ENCODE results near the gene CMTM3.

Gene CMTM3

GRCh38 chr16:66614161-66614802 lies 9.8 kb downstream of the CMTM3 start:
- Histone ChIP-seq H3K4me1 (ENCODE audit: control insufficient read depth in 1 of 2, insufficient read depth in 2 of 2, low read length in 2 of 2) (no peaks in the 10 kb centered on the region), H3K9me3 (ENCODE audit: control insufficient read depth in 1 of 2, low read length in 2 of 2) (no peaks in the 10 kb centered on the region), H3K36me3 (ENCODE audit: control insufficient read depth in 1 of 2, insufficient read depth in 2 of 2, low read length in 2 of 2) (peaks cover 30 to 39% of the 10 kb centered on the region in 2 donors), H3K4me3 (ENCODE audit: low read depth in 1 of 2, low read length in 2 of 2) (no peak overlapping the region), H3K27me3 (ENCODE audit: low read depth, low read length) (no peaks in the 10 kb centered on the region), H3K27ac (ENCODE audit: low read length) (no peak overlapping the region)

- Histone ChIP-seq H3K9me3 (ENCODE audit: control insufficient read depth in 1 of 2, low read length in 2 of 2) (no peaks in the 10 kb centered on the region), H3K36me3 (ENCODE audit: control insufficient read depth in 1 of 2, insufficient read depth in 2 of 2, low read length in 2 of 2) (peaks cover 18 to 29% of the 10 kb centered on the region in 2 donors), H3K4me1 (ENCODE audit: control insufficient read depth in 1 of 2, insufficient read depth in 2 of 2, low read length in 2 of 2) (no peaks in the 10 kb centered on the region), H3K27me3 (ENCODE audit: low read depth, low read length) (no peaks in the 10 kb centered on the region), H3K4me3 (ENCODE audit: low read depth in 1 of 2, low read length in 2 of 2) (no peak overlapping the region), H3K27ac (ENCODE audit: low read length) (no peak overlapping the region)
Observed at GRCh38 chr16:66616169-66616568, 11.7 kb downstream of the CMTM3 start.

- no peaks in the 10 kb centered on the region for H3K9me3 ChIP-seq (ENCODE audit: control insufficient read depth in 1 of 2, low read length in 2 of 2)
- H3K4me3 ChIP-seq (ENCODE audit: low read depth in 1 of 2, low read length in 2 of 2): no peak overlapping the region
- H3K4me1 ChIP-seq (ENCODE audit: control insufficient read depth in 1 of 2, insufficient read depth in 2 of 2, low read length in 2 of 2): no peaks in the 10 kb centered on the region
- no peaks in the 10 kb centered on the region for H3K27me3 ChIP-seq (ENCODE audit: low read depth, low read length)
- H3K36me3 ChIP-seq (ENCODE audit: control insufficient read depth in 1 of 2, insufficient read depth in 2 of 2, low read length in 2 of 2): peaks cover 18 to 31% of the 10 kb centered on the region in 2 donors
- no peak overlapping the region for H3K27ac ChIP-seq (ENCODE audit: low read length)
Observed at GRCh38 chr16:66616592-66616991, 12.1 kb downstream of the CMTM3 start.

GRCh38 chr16:66617010-66617434 lies 12.5 kb downstream of the CMTM3 start:
- Histone ChIP-seq H3K9me3 (ENCODE audit: control insufficient read depth in 1 of 2, low read length in 2 of 2) (no peaks in the 10 kb centered on the region), H3K4me3 (ENCODE audit: low read depth in 1 of 2, low read length in 2 of 2) (no peak overlapping the region), H3K27ac (ENCODE audit: low read length) (no peak overlapping the region), H3K36me3 (ENCODE audit: control insufficient read depth in 1 of 2, insufficient read depth in 2 of 2, low read length in 2 of 2) (peaks cover 18 to 31% of the 10 kb centered on the region in 2 donors), H3K27me3 (ENCODE audit: low read depth, low read length) (no peaks in the 10 kb centered on the region), H3K4me1 (ENCODE audit: control insufficient read depth in 1 of 2, insufficient read depth in 2 of 2, low read length in 2 of 2) (no peaks in the 10 kb centered on the region)

- H3K27ac ChIP-seq (ENCODE audit: low read length): no peak overlapping the region
- H3K4me3 ChIP-seq (ENCODE audit: low read depth in 1 of 2, low read length in 2 of 2): no peak overlapping the region
- no peaks in the 10 kb centered on the region for H3K4me1 ChIP-seq (ENCODE audit: control insufficient read depth in 1 of 2, insufficient read depth in 2 of 2, low read length in 2 of 2)
- H3K27me3 ChIP-seq (ENCODE audit: low read depth, low read length): no peaks in the 10 kb centered on the region
- H3K9me3 ChIP-seq (ENCODE audit: control insufficient read depth in 1 of 2, low read length in 2 of 2): no peaks in the 10 kb centered on the region
- peaks cover 20 to 24% of the 10 kb centered on the region in 2 donors for H3K36me3 ChIP-seq (ENCODE audit: control insufficient read depth in 1 of 2, insufficient read depth in 2 of 2, low read length in 2 of 2)
Observed at GRCh38 chr16:66617728-66618127, 13.2 kb downstream of the CMTM3 start.

GRCh38 chr16:66618588-66619375 lies 14.3 kb downstream of the CMTM3 start:
- Histone ChIP-seq H3K4me3 (ENCODE audit: low read depth in 1 of 2, low read length in 2 of 2) (no peak overlapping the region), H3K27ac (ENCODE audit: low read length) (no peak overlapping the region), H3K4me1 (ENCODE audit: control insufficient read depth in 1 of 2, insufficient read depth in 2 of 2, low read length in 2 of 2) (no peaks in the 10 kb centered on the region), H3K27me3 (ENCODE audit: low read depth, low read length) (no peaks in the 10 kb centered on the region), H3K36me3 (ENCODE audit: control insufficient read depth in 1 of 2, insufficient read depth in 2 of 2, low read length in 2 of 2) (peaks cover 11 to 18% of the 10 kb centered on the region in 2 donors), H3K9me3 (ENCODE audit: control insufficient read depth in 1 of 2, low read length in 2 of 2) (no peaks in the 10 kb centered on the region)

- Histone ChIP-seq H3K27ac (ENCODE audit: low read length) (no peak overlapping the region), H3K27me3 (ENCODE audit: low read depth, low read length) (no peaks in the 10 kb centered on the region), H3K9me3 (ENCODE audit: control insufficient read depth in 1 of 2, low read length in 2 of 2) (no peaks in the 10 kb centered on the region), H3K36me3 (ENCODE audit: control insufficient read depth in 1 of 2, insufficient read depth in 2 of 2, low read length in 2 of 2) (peaks cover 5 to 18% of the 10 kb centered on the region in 2 donors), H3K4me3 (ENCODE audit: low read depth in 1 of 2, low read length in 2 of 2) (no peak overlapping the region), H3K4me1 (ENCODE audit: control insufficient read depth in 1 of 2, insufficient read depth in 2 of 2, low read length in 2 of 2) (no peaks in the 10 kb centered on the region)
Observed at GRCh38 chr16:66619534-66620428, 15.3 kb downstream of the CMTM3 start.

- Histone ChIP-seq H3K36me3 (ENCODE audit: control insufficient read depth in 1 of 2, insufficient read depth in 2 of 2, low read length in 2 of 2) (peaks cover 5 to 18% of the 10 kb centered on the region in 2 donors), H3K4me1 (ENCODE audit: control insufficient read depth in 1 of 2, insufficient read depth in 2 of 2, low read length in 2 of 2) (no peaks in the 10 kb centered on the region), H3K27ac (ENCODE audit: low read length) (no peak overlapping the region), H3K4me3 (ENCODE audit: low read depth in 1 of 2, low read length in 2 of 2) (no peak overlapping the region), H3K27me3 (ENCODE audit: low read depth, low read length) (no peaks in the 10 kb centered on the region), H3K9me3 (ENCODE audit: control insufficient read depth in 1 of 2, low read length in 2 of 2) (no peaks in the 10 kb centered on the region)
Observed at GRCh38 chr16:66620429-66620795, 15.9 kb downstream of the CMTM3 start.

- H3K4me1 ChIP-seq (ENCODE audit: control insufficient read depth in 1 of 2, insufficient read depth in 2 of 2, low read length in 2 of 2): no peaks in the 10 kb centered on the region
- peaks cover 5 to 18% of the 10 kb centered on the region in 2 donors for H3K36me3 ChIP-seq (ENCODE audit: control insufficient read depth in 1 of 2, insufficient read depth in 2 of 2, low read length in 2 of 2)
- H3K4me3 ChIP-seq (ENCODE audit: low read depth in 1 of 2, low read length in 2 of 2): no peak overlapping the region
- H3K27ac ChIP-seq (ENCODE audit: low read length): no peak overlapping the region
- H3K27me3 ChIP-seq (ENCODE audit: low read depth, low read length): no peaks in the 10 kb centered on the region
- H3K9me3 ChIP-seq (ENCODE audit: control insufficient read depth in 1 of 2, low read length in 2 of 2): no peaks in the 10 kb centered on the region
Observed at GRCh38 chr16:66621973-66622372, 17.5 kb downstream of the CMTM3 start.

GRCh38 chr16:66622863-66623262 lies 18.4 kb downstream of the CMTM3 start:
- Histone ChIP-seq H3K27ac (ENCODE audit: low read length) (no peak overlapping the region), H3K4me1 (ENCODE audit: control insufficient read depth in 1 of 2, insufficient read depth in 2 of 2, low read length in 2 of 2) (no peaks in the 10 kb centered on the region), H3K27me3 (ENCODE audit: low read depth, low read length) (no peaks in the 10 kb centered on the region), H3K4me3 (ENCODE audit: low read depth in 1 of 2, low read length in 2 of 2) (no peak overlapping the region), H3K9me3 (ENCODE audit: control insufficient read depth in 1 of 2, low read length in 2 of 2) (no peaks in the 10 kb centered on the region), H3K36me3 (ENCODE audit: control insufficient read depth in 1 of 2, insufficient read depth in 2 of 2, low read length in 2 of 2) (peaks cover 5 to 18% of the 10 kb centered on the region in 2 donors)

- Histone ChIP-seq H3K27ac (ENCODE audit: low read length) (no peak overlapping the region), H3K36me3 (ENCODE audit: control insufficient read depth in 1 of 2, insufficient read depth in 2 of 2, low read length in 2 of 2) (peaks cover 5 to 16% of the 10 kb centered on the region in 2 donors), H3K4me3 (ENCODE audit: low read depth in 1 of 2, low read length in 2 of 2) (no peak overlapping the region), H3K27me3 (ENCODE audit: low read depth, low read length) (no peaks in the 10 kb centered on the region), H3K4me1 (ENCODE audit: control insufficient read depth in 1 of 2, insufficient read depth in 2 of 2, low read length in 2 of 2) (no peaks in the 10 kb centered on the region), H3K9me3 (ENCODE audit: control insufficient read depth in 1 of 2, low read length in 2 of 2) (no peaks in the 10 kb centered on the region)
Observed at GRCh38 chr16:66623755-66624154, 19.3 kb downstream of the CMTM3 start.

Data from muscle layer of duodenum (tissue), 2 donors.